HCT116 (cell line): Measurements from ENCODE around the gene NAT8. TPM values are rescaled to one million over a fixed set of nuclear protein-coding genes. Genes with fewer than 3 reads are reported as not detected.
A peak's percentile ranks its signal among the peaks of the same experiment; 100 is the strongest.
"Not testable (repeated sequence)": the region's sequence is repeated elsewhere in the genome, so short reads cannot be mapped to it uniquely, and the experiment has no call there.

Experiments
- ATAC-seq: fragments of 200-7000 bp; cut with Tn5 transposase; 2 replicates; pipeline ENCODE4 v1.9.1; 2020; ENCODE audit warnings: mild to moderate bottlenecking, moderate library complexity
- BruUV-seq: library from RNA; stranded (reverse); fragments of 400-500 nt; replicated peaks from 2 replicates; lab custom pipeline; 2021; lab: Mats Ljungman, UMichigan
- CTCF ChIA-PET: fragments of 300-600 bp; sonication (Branson Sonifier 250); formaldehyde crosslinking; loops from one replicate; lab custom pipeline; 2021; ENCODE audit warnings: antibody characterized with exemption; lab: Charles Lee
- POLR2A ChIA-PET: fragments of 300-600, 350-600 bp; sonication (Branson Sonifier 250); formaldehyde crosslinking; loops from one replicate; lab custom pipeline; 2021; ENCODE audit warnings: antibody characterized with exemption; lab: Charles Lee
- RAD21 ChIA-PET, 2 experiments: fragments of 300-600 bp; sonication (Branson Sonifier 250); formaldehyde crosslinking; loops; one replicate each; lab custom pipeline; 2023; ENCODE audit warnings: low total read pairs in 2 of 2; ENCODE audit not compliant: uncharacterized antibody in 2 of 2, unreplicated experiment in 2 of 2, low non-redundant PET in 1 of 2; lab: Charles Lee
- DNase-seq: peaks from one replicate; pipeline ENCODE4 v3.0.0-alpha.2; 2010; ENCODE audit warnings: low read depth, low spot score
- H2AFZ ChIP-seq: fragments of 200-600 bp; shearing (Covaris generic), sonication (generic); 2 replicates; pipeline ENCODE4 v1.6.1; 2017; ENCODE audit warnings: low read depth, mixed run types, mixed read lengths, antibody characterized with exemption, low read length; ENCODE audit not compliant: poor library complexity, severe bottlenecking
- H3K27ac ChIP-seq: 2 replicates; pipeline ENCODE4 v1.5.1; 2012; ENCODE audit warnings: low read depth, low read length
- H3K27me3 ChIP-seq: fragments of 200-600 bp; sonication (generic); 2 replicates; pipeline ENCODE4 v1.6.1; 2016; ENCODE audit warnings: mixed run types, low read length, mixed read lengths; ENCODE audit not compliant: insufficient read depth
- H3K36me3 ChIP-seq, 2 experiments: fragments of 200-500 bp in 1 of 2; fragments of 200-600 bp in 1 of 2; sonication (Bioruptor generic) in 1 of 2; sonication (generic) in 1 of 2; 2 replicates each; pipeline versions ENCODE4 v1.5.1 to v1.6.1; 2014 to 2016; ENCODE audit warnings: low read length in 2 of 2, inconsistent platforms in 1 of 2, mixed read lengths in 1 of 2, mixed run types in 1 of 2; ENCODE audit not compliant: insufficient read depth in 2 of 2, control insufficient read depth in 1 of 2
- H3K4me1 ChIP-seq, 2 experiments: fragments of 200-600 bp in 1 of 2; sonication (generic) in 1 of 2; 2 replicates each; pipeline versions ENCODE4 v1.5.1 to v1.6.1; 2012 to 2017; ENCODE audit warnings: low read length in 2 of 2, inconsistent platforms in 1 of 2, mild to moderate bottlenecking in 1 of 2, mixed read lengths in 1 of 2, mixed run types in 1 of 2, moderate library complexity in 1 of 2; ENCODE audit not compliant: insufficient read depth in 2 of 2, control insufficient read depth in 1 of 2
- H3K4me2 ChIP-seq: fragments of 200-600 bp; sonication (generic); 2 replicates; pipeline ENCODE4 v1.6.1; 2017; ENCODE audit warnings: mixed run types, low read length, mixed read lengths
- H3K4me3 ChIP-seq, 2 experiments: fragments of 200-600 bp in 1 of 2; sonication (generic) in 1 of 2; replicated peaks in 1 of 2; 2 replicates each; pipeline ENCODE4 v1.5.1; 2011 to 2016; ENCODE audit warnings: low read length in 2 of 2, control low read depth in 1 of 2, low read depth in 1 of 2, mild to moderate bottlenecking in 1 of 2, mixed read lengths in 1 of 2, mixed run types in 1 of 2
- H3K79me2 ChIP-seq: fragments of 200-600 bp; sonication (generic); 2 replicates; pipeline ENCODE4 v1.6.1; 2017; ENCODE audit warnings: mild to moderate bottlenecking, mixed run types, low read length, moderate library complexity, mixed read lengths; ENCODE audit not compliant: insufficient read depth
- H3K9ac ChIP-seq: fragments of 200-600 bp; sonication (generic); 2 replicates; pipeline ENCODE4 v1.6.1; 2016; ENCODE audit warnings: low read length, mixed read lengths
- H3K9me2 ChIP-seq: fragments of 200-600 bp; sonication (generic), shearing (Covaris generic); 2 replicates; pipeline ENCODE4 v1.6.1; 2017; ENCODE audit warnings: mixed run types, mild to moderate bottlenecking, moderate library complexity; ENCODE audit not compliant: insufficient read depth
- H3K9me3 ChIP-seq, 2 experiments: fragments of 200-500 bp in 1 of 2; fragments of 200-600 bp in 1 of 2; sonication (Bioruptor generic) in 1 of 2; sonication (generic) in 1 of 2; 2 replicates each; pipeline ENCODE4 v1.6.1; 2014 to 2017; ENCODE audit warnings: low read length in 2 of 2, mixed read lengths in 2 of 2, inconsistent platforms in 1 of 2, low read depth in 1 of 2, mild to moderate bottlenecking in 1 of 2, mixed run types in 1 of 2, moderate library complexity in 1 of 2; ENCODE audit not compliant: control insufficient read depth in 1 of 2, insufficient read depth in 1 of 2
- H4K20me1 ChIP-seq: fragments of 200-600 bp; sonication (generic), shearing (Covaris generic); 2 replicates; pipeline ENCODE4 v1.6.1; 2017; ENCODE audit warnings: mixed run types, mild to moderate bottlenecking, moderate library complexity; ENCODE audit not compliant: insufficient read depth
- CTCF ChIP-seq, 3 experiments: fragments of 200-600 bp in 1 of 3; sonication (generic) in 1 of 3; IDR thresholded peaks in 2 of 3; conservative IDR thresholded peaks in 1 of 3; 2 replicates each; pipeline ENCODE4 v1.5.1; 2012 to 2017; ENCODE audit warnings: low read depth in 2 of 3, low read length in 2 of 3, antibody characterized with exemption in 1 of 3, borderline replicate concordance in 1 of 3, control low read depth in 1 of 3, mild to moderate bottlenecking in 1 of 3, mixed read lengths in 1 of 3, mixed run types in 1 of 3, moderate library complexity in 1 of 3; ENCODE audit not compliant: insufficient read depth in 1 of 3
- RAD21 ChIP-seq: IDR thresholded peaks from 2 replicates; pipeline ENCODE4 v1.6.1; 2012; ENCODE audit warnings: low read depth, mild to moderate bottlenecking
- intact Hi-C: fragments of 100-400 bp; cut with micrococcal nuclease; formaldehyde crosslinking; loops from 2 replicates; pipeline ENCODE4 v1.10.0; 2022
- total RNA-seq: library from RNA; stranded (reverse); gene quantifications from one replicate; pipeline ENCODE4 v1.2.1, GENCODE V29; 2021; ENCODE audit not compliant: unreplicated experiment

The NAT8 gene
- total RNA-seq, 1 experiment from 2014 or later, result not detected

- intact Hi-C loops, BruUV-seq, DNase-seq: not testable (repeated sequence)
These were observed 17.6 kb downstream of the NAT8 start for GRCh38 chr2:73624625-73625024.

DNA sequence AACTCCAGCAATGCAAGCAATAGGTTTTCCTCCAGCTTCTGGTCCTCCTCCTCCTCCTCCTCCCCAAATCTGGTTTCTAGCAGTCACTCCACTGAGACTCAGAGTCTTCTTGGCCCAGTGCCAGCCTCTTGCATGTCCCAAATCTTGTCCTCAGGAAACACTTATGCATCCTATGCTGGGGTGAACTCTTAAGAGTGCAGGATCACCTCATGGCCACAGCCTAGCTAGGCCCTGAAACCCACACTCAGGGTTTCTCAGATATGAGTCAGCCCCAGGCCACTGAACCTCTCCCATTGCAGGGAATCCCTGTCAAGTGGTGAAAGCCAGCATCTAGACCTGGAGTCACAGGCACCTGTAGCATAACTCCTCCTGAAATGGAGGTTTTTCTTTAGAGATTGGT is 18.2 kb downstream of the NAT8 start:
- ATAC-seq, result peak; percentile 20
- BruUV-seq, H4K20me1 ChIP-seq, H3K27ac ChIP-seq, H3K9me3 ChIP-seq, H3K9ac ChIP-seq, H3K27me3 ChIP-seq, H3K79me2 ChIP-seq, H3K4me3 ChIP-seq, intact Hi-C loops, RAD21 ChIA-PET, CTCF ChIA-PET, H3K9me2 ChIP-seq, H3K4me1 ChIP-seq, H2AFZ ChIP-seq, H3K36me3 ChIP-seq, POLR2A ChIA-PET, DNase-seq, H3K4me2 ChIP-seq: not testable (repeated sequence)

More at GRCh38 chr2:73624625-73625024, 17.6 kb downstream of the NAT8 start:
- POLR2A ChIA-PET, H3K9me2 ChIP-seq, H4K20me1 ChIP-seq, H3K4me3 ChIP-seq, RAD21 ChIA-PET, H3K9me3 ChIP-seq, H3K79me2 ChIP-seq, H3K36me3 ChIP-seq, H3K4me1 ChIP-seq, CTCF ChIA-PET, H3K27ac ChIP-seq, H3K27me3 ChIP-seq, H3K9ac ChIP-seq, H3K4me2 ChIP-seq, H2AFZ ChIP-seq: not testable (repeated sequence)
- TF ChIP-seq RAD21, result peak; percentile 4; the same call in 1 of the 2 replicates
- peak; percentile 20 to 33 (median 33); a peak in 3 of 6 replicates for TF ChIP-seq CTCF (IDR thresholded peaks at IDR 0.05 in 2 of 3, conservative IDR thresholded peaks at IDR 0.05 in 1 of 3; ENCODE audit: borderline replicate concordance in 1 of 3, insufficient read depth in 1 of 3, low read depth in 2 of 3, low read length in 2 of 3)
- peak; percentile 98 for ATAC-seq
